Lung (tissue), 12 donors: ENCODE data around the gene PDE9A. TPM values are rescaled to one million over a fixed set of nuclear protein-coding genes. Genes with fewer than 3 reads are reported as not detected.

Experiments
- ATAC-seq: fragments of 200-7000 bp; cut with Tn5 transposase; one replicate; pipeline ENCODE4 v1.9.1; 2020; ENCODE audit warnings: moderate number of reproducible peaks; ENCODE audit not compliant: insufficient read depth, low FRiP score
- DNase-seq, 3 donors: peaks; one replicate each; pipeline ENCODE4 v3.0.0-alpha.2; 2013 to 2017
- H3K27ac ChIP-seq, 2 donors: one replicate each; pipeline ENCODE4 v1.5.1; 2013; ENCODE audit warnings: mild to moderate bottlenecking in 2 of 2, moderate library complexity in 2 of 2, control low read depth in 1 of 2, inconsistent platforms in 1 of 2, low read depth in 1 of 2, low read length in 1 of 2
- H3K27me3 ChIP-seq, 3 donors: one replicate each; pipeline ENCODE4 v1.5.1; 2013; ENCODE audit warnings: low read length in 2 of 3; ENCODE audit not compliant: control insufficient read depth in 3 of 3, insufficient read depth in 3 of 3
- H3K36me3 ChIP-seq, 4 donors: one replicate each; pipeline ENCODE4 v1.5.1; 2013; ENCODE audit warnings: low read length in 4 of 4, mild to moderate bottlenecking in 1 of 4, moderate library complexity in 1 of 4; ENCODE audit not compliant: control insufficient read depth in 4 of 4, insufficient read depth in 4 of 4
- H3K4me1 ChIP-seq, 5 donors: one replicate each; pipeline ENCODE4 v1.5.1; 2013; ENCODE audit warnings: low read length in 5 of 5, mild to moderate bottlenecking in 2 of 5, moderate library complexity in 1 of 5; ENCODE audit not compliant: control insufficient read depth in 5 of 5, insufficient read depth in 5 of 5
- H3K4me3 ChIP-seq: one replicate; pipeline ENCODE4 v1.5.1; 2013; ENCODE audit warnings: mild to moderate bottlenecking, control low read depth, moderate library complexity
- H3K9ac ChIP-seq, 2 donors: one replicate each; pipeline ENCODE4 v1.5.1; 2013; ENCODE audit warnings: low read length in 2 of 2, control low read depth in 1 of 2; ENCODE audit not compliant: insufficient read depth in 1 of 2
- H3K9me3 ChIP-seq, 4 donors: one replicate each; pipeline ENCODE4 v1.5.1; 2013; ENCODE audit warnings: low read length in 3 of 4, mild to moderate bottlenecking in 1 of 4, moderate library complexity in 1 of 4; ENCODE audit not compliant: control insufficient read depth in 4 of 4, insufficient read depth in 3 of 4
- WGBS, 2 donors: extraction: QIAGEN DNeasy Blood & Tissue Kit; methylation state at CpG; one replicate each; pipeline ENCODE4 v1.1.7; 2013; 5-methylcytosine and 5-hydroxymethylcytosine counted together
- polyA plus RNA-seq, 2 donors: library from polyadenylated mRNA; stranded (reverse); fragments of 200-250 nt; gene quantifications; one replicate each; pipeline ENCODE4 v1.2.1, GENCODE V29; 2013
- total RNA-seq, 2 donors: library from RNA; depleted of rRNA in 1 of 2; stranded (reverse); fragments of >200 nt in 1 of 2; gene quantifications; one replicate each; pipeline ENCODE4 v1.2.1, GENCODE V29; 2014 to 2021
- TF ChIP-seq, protein P1 (sequence below): IDR thresholded peaks from 2 replicates; pipeline ENCODE4 v1.5.1; 2012; ENCODE audit warnings: mild to moderate bottlenecking; ENCODE audit errors: control extremely low read depth, extremely low read depth
- donor health status: control.
- donor health status: control.
- donor health status: Bipolar disorder and iron deficiency.
- donor health status: healthy.
- donor health status: DM: yes; HTN: yes; CAD: no.

The PDE9A gene
- total and polyA plus RNA-seq, 4 donors, result 5.3 to 17.0 (median 6.9) TPM

GRCh38 chr21:42637267-42638041, 16.0 kb upstream of the PDE9A start:
- Histone ChIP-seq H3K9me3 (no peaks in the 10 kb centered on the region), H3K4me1 (peaks cover 0 to 26% (median 10%) of the 10 kb centered on the region in 5 donors), H3K27ac (no peak overlapping the region), H3K27me3 (no peaks in the 10 kb centered on the region), H3K4me3 (no peak overlapping the region), H3K36me3 (no peaks in the 10 kb centered on the region), H3K9ac (no peak overlapping the region)
- TF ChIP-seq, protein P1, sequence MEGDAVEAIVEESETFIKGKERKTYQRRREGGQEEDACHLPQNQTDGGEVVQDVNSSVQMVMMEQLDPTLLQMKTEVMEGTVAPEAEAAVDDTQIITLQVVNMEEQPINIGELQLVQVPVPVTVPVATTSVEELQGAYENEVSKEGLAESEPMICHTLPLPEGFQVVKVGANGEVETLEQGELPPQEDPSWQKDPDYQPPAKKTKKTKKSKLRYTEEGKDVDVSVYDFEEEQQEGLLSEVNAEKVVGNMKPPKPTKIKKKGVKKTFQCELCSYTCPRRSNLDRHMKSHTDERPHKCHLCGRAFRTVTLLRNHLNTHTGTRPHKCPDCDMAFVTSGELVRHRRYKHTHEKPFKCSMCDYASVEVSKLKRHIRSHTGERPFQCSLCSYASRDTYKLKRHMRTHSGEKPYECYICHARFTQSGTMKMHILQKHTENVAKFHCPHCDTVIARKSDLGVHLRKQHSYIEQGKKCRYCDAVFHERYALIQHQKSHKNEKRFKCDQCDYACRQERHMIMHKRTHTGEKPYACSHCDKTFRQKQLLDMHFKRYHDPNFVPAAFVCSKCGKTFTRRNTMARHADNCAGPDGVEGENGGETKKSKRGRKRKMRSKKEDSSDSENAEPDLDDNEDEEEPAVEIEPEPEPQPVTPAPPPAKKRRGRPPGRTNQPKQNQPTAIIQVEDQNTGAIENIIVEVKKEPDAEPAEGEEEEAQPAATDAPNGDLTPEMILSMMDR, result no peak
- ATAC-seq, result no peak
- DNase-seq, result no peak
- WGBS, 2 donors, result 87 to 88% methylated on average over 36 of the region's 36 CpGs

- ATAC-seq (no peak), DNase-seq (no peak)
Observed at GRCh38 chr21:42638266-42638863, 15.1 kb upstream of the PDE9A start.

GRCh38 chr21:42639646-42640152, 13.7 kb upstream of the PDE9A start:
- 88 to 92% methylated on average over 8 of the region's 8 CpGs for WGBS, 2 donors
- DNase-seq, result no peak
- TF ChIP-seq, protein P1, result no peak
- ATAC-seq, result no peak
- no peak overlapping the region for H3K4me3 ChIP-seq
- no peak overlapping the region for H3K9ac ChIP-seq
- H3K27ac ChIP-seq, result no peak overlapping the region
- no peaks in the 10 kb centered on the region for H3K36me3 ChIP-seq
- peaks cover 0 to 29% (median 10%) of the 10 kb centered on the region in 5 donors for H3K4me1 ChIP-seq
- H3K27me3 ChIP-seq, result no peaks in the 10 kb centered on the region
- H3K9me3 ChIP-seq, result no peaks in the 10 kb centered on the region

More at GRCh38 chr21:42638266-42638863, 15.1 kb upstream of the PDE9A start:
- Histone ChIP-seq H3K4me1 (peaks cover 0 to 26% (median 10%) of the 10 kb centered on the region in 5 donors), H3K9ac (no peak overlapping the region), H3K4me3 (no peak overlapping the region), H3K27ac (no peak overlapping the region), H3K36me3 (no peaks in the 10 kb centered on the region), H3K27me3 (no peaks in the 10 kb centered on the region), H3K9me3 (no peaks in the 10 kb centered on the region)
- TF ChIP-seq, protein P1, result no peak
- 51 to 62% methylated on average over 19 of the region's 19 CpGs for WGBS, 2 donors
